GM08714 (cell line): ENCODE data around the gene DDR2.

Experiments used
- H3K4me3 ChIP-seq: fragments of 200-500 bp; sonication (Bioruptor generic); 2 replicates; pipeline ENCODE4 v1.5.1; 2014; ENCODE audit warnings: mild to moderate bottlenecking, low read length, inconsistent platforms
- ZNF274 ChIP-seq: IDR thresholded peaks from 2 replicates; pipeline ENCODE4 v1.6.1; 2012; ENCODE audit warnings: mild to moderate bottlenecking, low read depth, low read length

DDR2 gene

DNA sequence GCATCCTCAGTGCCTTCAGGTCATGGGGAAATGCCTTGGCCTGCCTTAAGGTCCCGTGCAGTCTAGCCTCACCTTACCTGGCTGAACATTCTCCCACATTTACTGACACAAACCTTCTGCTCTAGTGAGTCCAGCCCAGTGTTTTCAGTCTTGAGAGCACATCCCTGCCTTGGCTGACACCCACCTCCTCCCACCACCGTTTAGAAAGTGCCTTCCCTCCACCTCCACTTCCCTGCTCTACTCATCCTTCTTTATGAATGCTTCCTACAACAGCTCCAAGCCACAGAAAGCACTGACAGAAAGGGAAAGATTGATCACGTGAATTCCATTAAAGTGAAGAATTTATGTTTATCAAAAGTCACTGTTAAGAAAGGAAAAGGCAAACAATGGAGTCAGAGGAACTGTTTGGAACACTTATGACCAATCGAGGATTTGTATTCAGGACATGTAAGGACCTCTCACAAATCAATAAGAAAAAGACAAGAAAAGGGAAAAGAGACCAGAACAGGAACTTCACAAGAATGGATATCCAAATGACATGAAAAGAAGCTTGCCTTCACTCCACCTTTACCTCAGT lies 59.8 kb downstream of the DDR2 start:
- H3K4me3 ChIP-seq = no peak overlapping the region
- TF ChIP-seq ZNF274 = no peak

DNA sequence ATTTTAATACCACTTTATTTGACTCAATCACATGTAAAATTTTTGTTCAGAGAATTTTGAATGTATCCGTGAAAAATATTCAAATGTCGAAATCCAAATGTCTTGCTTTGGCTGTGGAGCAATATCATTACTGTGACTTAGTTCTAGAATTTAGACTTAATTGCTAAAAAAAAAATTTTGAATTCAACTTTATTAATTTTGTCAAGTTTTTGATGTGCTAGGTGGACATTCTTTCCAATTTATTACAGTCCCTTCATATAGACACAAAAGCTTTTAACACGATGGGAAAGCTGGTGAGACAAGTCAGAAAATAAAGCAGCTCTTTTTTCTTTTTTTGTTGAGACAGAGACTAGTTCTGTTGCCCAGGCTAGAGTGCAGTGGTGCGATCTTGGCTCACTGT lies 62.6 kb downstream of the DDR2 start:
- no peak overlapping the region for H3K4me3 ChIP-seq
- no peak for TF ChIP-seq ZNF274

DNA sequence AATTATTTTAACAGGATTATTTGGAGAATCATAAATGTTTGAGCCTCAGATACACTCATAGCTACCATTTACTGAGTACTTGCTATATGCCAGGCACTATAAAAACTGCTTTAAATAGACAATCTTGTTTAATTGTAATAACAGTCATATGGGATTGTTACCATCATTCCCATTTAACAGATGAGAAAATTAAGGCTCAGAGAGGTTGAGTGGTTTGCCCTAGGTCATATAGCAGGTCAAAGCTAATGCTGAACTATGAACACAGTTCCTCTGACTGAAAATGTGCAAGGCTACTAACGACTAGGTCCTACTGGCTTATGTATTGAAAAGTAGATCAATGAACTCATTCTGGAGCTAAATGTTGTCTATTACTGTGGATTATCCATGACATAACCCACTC lies 63.4 kb downstream of the DDR2 start:
- TF ChIP-seq ZNF274 = no peak
- H3K4me3 ChIP-seq = no peak overlapping the region

DNA sequence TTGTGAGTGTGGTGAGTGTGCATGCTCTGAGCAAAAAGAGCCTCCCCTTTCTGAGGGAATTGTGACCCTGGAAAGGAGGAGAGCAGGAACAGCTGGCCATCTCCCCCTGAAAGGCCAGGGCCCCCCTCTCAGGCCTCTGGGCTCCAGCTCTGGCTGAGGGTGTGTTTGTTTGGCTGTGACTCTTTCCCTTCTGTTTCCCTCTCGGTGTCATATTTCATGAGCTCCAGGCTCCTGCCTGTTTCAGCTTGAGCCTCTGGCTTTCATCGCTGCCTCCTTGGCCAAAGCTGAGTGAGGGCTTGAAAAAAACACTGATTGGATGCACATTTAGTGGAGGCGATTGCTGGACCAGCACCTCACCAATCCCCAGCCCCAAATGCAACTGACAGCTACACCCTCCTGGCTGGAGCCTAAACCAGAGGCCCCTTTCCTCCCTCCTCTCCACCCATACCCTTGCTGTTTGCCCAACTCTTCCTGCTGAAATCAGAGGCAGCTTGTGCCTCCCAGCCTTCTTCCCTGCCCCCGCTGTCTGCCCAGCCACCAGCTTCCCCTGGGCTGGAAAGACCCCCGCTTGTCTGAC lies 64.1 kb downstream of the DDR2 start:
- TF ChIP-seq ZNF274 = no peak
- H3K4me3 ChIP-seq = no peak overlapping the region

DNA sequence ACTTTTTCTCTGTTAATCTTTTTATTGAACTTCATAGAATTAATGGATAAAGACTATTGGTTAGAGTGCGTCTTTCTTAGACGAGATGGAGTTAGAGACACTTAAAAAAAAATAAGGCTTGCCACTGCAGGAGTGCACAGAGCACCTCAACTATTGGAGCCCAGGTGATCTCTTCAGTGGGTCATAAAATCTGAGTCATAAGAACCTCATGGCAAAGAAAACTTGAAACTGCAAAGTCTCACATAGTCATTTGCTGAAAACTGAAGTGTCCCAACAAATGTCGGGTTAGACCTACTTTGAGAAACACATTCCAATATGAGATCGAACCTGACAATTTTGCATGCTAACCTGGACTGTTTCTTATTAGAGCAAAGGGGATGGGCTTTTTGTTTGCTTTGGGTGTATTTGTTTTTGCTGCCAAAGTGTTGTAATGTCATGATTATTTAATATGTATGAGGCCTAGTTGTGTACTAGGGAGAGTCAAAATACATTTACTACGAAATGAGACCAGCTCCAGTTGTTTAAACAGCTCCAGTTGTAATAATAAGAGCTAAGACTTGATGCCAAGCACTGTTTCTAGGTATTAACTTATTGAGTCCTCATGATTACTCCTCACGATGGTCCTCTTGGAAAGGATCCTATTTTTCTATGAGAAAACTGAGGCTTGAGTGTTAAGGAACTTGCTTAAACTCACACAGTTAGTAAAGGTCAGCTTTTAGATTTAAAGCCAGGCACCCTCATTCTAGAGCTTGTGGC lies 65.1 kb downstream of the DDR2 start:
- no peak overlapping the region for H3K4me3 ChIP-seq
- no peak for TF ChIP-seq ZNF274

DNA sequence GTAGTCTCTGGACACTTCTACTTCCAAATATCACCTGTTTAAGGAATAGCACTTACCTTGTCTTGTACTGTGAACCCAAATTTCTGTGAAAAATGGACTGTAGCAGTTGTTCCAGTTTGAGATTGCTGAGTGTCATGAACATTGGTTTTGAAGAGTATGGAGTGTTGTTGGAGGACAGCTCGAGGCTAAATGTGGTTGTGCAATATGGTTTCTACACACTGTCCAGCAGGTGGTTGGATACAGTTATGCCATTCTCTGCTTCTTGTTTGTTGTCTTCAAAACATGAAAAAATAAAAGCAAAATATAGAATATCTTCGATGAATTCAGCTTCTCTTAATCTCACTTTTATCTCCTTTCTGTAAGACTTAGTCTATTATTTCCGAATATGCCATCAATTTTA lies 67.1 kb downstream of the DDR2 start:
- H3K4me3 ChIP-seq = no peak overlapping the region
- no peak for TF ChIP-seq ZNF274

DNA sequence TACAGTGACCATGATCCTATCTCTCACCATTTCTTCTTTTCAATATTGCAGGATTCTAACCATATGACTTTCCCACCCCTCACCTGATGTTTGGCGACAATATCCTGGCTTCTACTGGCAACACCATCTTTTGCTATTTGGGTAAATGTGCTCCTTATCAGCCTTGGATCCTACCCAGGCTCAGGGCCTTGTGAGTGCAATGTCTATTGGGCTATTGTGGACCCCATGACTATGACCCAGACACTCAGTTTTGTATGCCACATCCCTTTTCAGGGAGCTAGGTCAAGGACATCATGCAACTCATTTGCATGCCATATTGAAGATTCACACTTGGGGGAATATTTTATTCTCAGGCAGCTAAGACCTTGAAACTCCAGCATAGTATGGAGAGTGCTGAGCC lies 67.9 kb downstream of the DDR2 start:
- H3K4me3 ChIP-seq = no peak overlapping the region
- TF ChIP-seq ZNF274 = no peak

DNA sequence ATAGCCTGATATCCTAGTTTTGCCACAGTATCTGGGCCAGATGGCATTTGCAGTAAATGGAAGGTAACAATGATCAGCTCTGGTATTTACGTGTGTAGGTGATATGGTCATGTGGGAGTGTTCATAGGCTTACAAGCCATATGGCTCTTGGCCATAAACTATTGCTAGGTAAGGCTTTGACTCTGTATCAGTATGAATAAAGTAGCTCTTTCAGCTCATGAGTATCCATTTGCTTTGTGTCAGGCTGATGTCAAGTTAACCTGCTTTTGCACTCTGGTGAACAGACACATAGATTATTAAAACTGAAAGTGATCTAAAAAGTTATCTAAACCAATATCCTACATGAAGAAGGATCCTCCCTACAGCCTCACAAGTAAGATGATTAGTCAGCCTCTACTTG lies 69.0 kb downstream of the DDR2 start:
- TF ChIP-seq ZNF274 = no peak
- H3K4me3 ChIP-seq = no peak overlapping the region

DNA sequence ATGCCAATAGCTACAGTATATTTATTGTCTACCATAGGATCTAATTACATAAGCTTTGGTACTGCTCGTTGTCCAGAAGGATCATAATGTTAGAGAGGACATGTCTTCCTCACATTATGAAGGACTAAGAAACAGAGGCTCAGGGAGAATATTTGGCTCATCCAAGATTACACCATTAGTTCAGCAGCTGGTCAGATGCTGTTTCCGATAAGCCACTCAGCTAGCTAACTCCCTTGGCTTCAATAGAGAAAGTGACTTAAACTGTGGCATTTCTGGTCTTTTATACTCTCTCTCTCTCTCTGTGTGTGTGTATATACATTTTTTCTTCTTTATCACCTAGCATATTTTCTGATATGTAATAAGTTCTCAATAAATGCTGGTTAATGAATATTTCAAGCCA lies 70.4 kb downstream of the DDR2 start:
- TF ChIP-seq ZNF274 = no peak
- no peak overlapping the region for H3K4me3 ChIP-seq

DNA sequence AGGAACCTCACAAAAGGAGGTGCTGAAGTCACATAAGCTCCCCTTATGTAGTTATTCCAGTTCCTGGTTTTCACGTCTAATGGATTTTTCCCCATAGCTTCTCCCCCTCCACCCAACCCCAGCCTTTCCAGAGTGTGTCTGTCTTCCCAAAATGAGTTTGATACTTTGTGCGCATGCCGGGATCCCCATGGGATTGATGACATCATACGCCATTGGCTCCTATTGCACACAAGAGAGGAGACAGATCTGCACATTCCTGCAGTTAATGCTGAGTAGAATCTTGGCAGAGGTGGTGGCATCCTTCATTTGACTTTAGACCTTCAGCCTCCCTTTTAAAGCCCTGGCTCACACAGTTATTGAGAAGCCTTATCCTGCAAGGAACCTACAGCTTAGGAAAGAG lies 71.4 kb downstream of the DDR2 start:
- TF ChIP-seq ZNF274 = no peak

DNA sequence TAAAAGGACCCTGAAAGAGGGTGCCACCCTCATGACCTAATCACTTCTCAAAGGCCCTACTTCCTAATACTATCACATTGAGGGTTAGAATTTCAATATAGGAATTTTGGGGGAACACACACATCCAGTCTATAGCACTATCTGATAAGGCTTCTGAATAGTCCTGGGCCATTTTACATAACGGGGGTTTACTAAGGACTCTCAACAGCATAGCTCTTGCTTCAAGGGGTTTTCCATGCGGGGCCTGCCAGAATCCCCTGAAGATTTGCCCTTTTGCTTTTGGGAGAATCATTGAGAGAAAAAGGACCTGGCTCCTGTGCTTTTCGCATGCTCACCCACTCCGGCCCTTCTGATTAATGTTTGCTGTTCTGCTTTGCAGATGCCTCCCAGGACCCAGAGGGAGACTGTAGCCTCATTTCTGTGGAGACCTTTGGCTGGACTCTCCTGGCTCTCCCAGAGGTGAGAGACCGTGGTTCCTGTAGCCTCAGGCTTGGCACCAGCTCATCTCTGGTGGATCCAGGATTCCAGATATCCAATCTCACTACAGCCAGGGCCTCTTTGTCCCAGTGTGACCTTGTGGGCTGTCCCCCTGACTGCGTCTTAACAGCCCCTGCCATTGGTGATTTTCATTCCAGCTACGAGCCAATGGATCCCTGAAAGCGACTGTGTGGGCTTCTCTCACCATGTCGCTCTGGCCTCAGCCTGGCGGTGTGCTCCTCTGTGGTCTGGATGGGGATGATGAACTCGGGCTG lies 72.6 kb downstream of the DDR2 start:
- TF ChIP-seq ZNF274 = no peak
- H3K4me3 ChIP-seq = no peak overlapping the region

More for the DNA sequence above, 71.4 kb downstream of the DDR2 start:
- H3K4me3 ChIP-seq = no peak overlapping the region

DNA sequence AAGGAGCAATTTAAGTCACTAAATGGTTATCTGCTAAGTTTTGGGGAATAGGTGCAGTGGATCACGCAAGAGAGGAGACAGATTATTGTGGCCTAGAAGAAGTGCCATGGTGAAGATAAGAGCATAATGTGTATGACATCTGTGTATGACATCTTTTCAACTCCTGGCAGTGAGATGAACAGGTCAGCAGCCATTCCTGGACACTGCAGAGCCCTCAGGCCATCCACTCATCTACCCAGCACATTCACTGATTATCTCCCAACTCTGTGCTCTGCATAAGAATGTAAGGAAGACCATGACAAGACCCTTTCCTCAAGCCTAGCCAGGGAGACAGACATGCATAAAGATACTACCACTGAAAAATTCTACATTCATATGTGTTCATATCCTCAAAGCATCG lies 73.7 kb downstream of the DDR2 start:
- no peak overlapping the region for H3K4me3 ChIP-seq
- no peak for TF ChIP-seq ZNF274

DNA sequence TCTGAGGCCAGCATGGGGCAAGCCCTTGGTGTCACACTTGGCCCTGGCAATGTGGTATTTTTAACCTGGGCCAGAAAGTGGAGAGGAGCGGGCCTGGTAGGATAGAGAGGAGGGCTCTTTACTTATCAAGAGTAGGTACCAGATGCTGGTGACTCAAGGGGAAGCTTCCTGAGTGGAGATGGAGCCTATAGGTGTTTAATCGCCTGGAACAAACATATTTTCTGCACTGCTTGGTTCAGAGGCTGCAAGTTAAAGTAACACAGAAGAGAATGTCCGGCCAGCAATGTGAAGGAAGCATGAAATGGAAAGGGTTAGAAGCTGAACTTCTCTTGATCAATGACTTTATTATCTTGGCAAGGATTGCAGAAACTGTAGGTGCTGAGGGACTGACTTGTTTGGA lies 74.3 kb downstream of the DDR2 start:
- TF ChIP-seq ZNF274 = no peak
- no peak overlapping the region for H3K4me3 ChIP-seq

DNA sequence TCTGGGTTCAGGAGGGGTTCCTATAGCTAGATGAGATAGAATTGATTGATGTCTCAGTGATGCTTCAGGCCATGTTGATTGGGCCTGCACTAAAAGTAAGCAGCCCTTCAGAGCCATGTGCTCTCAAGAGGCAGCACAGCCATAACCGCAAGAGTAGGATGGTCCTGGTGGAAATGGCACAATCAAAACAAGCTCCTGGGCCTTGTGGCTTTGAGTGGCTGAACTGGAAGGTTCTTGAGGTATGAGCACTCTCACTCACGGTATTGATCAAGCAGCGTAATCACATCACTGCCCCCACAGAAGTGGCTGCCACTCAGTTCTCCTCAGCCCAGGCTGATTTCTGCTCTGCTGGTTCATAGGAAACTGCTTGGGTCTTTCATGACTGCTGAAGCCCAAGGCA lies 76.0 kb downstream of the DDR2 start:
- no peak for TF ChIP-seq ZNF274
- no peak overlapping the region for H3K4me3 ChIP-seq
